ENCODE measurements around the gene SCUBE3.

Gene SCUBE3

DNA sequence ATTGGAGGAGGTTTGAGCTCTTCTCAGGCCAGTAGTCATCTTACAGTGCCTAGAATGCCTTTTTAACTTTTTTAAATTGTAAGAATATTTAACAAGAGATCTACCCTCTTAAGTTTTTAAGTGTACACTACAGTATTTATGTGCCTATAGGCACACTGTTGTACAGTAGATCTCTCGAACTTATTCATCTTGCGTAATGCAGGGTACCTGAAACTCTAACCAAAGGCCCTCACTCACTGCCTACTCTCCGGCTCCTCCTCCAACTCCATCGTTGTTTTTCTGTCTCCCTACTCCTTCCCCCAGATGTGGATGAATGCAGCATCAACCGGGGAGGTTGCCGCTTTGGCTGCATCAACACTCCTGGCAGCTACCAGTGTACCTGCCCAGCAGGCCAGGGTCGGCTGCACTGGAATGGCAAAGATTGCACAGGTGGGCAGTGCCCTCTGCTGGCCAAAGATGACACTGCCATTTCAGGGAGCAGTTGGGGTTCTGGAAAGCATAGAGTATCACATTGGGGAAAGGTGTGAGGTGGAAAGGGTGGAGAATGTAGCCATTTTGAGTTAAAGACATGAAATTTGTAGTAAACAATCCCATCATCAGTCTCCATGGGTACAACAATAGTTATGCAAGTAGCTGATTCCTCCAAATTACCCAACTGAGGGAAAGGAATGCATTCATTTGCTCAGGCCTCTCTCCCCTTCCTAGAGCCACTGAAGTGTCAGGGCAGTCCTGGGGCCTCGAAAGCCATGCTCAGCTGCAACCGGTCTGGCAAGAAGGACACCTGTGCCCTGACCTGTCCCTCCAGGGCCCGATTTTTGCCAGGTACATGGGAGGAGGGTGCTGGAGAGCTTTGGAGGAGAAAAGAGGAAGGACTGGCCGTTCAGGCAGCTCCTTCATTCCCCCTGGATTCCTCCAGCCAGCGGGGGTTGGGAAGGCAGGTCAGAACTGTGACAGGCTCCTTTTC lies 27.4 kb downstream of the SCUBE3 start:
- H3K4me3 ChIP-seq (ENCODE audit: control insufficient read depth, low read depth, low read length): no peak overlapping the region
- TF ChIP-seq, protein P1, sequence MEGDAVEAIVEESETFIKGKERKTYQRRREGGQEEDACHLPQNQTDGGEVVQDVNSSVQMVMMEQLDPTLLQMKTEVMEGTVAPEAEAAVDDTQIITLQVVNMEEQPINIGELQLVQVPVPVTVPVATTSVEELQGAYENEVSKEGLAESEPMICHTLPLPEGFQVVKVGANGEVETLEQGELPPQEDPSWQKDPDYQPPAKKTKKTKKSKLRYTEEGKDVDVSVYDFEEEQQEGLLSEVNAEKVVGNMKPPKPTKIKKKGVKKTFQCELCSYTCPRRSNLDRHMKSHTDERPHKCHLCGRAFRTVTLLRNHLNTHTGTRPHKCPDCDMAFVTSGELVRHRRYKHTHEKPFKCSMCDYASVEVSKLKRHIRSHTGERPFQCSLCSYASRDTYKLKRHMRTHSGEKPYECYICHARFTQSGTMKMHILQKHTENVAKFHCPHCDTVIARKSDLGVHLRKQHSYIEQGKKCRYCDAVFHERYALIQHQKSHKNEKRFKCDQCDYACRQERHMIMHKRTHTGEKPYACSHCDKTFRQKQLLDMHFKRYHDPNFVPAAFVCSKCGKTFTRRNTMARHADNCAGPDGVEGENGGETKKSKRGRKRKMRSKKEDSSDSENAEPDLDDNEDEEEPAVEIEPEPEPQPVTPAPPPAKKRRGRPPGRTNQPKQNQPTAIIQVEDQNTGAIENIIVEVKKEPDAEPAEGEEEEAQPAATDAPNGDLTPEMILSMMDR (IDR thresholded peaks at IDR 0.05; ENCODE audit: control insufficient read depth, insufficient read depth, low read depth, low read length, missing control alignments): peak; percentile 96
- no peak for DNase-seq (ENCODE audit: low read depth)

DNA sequence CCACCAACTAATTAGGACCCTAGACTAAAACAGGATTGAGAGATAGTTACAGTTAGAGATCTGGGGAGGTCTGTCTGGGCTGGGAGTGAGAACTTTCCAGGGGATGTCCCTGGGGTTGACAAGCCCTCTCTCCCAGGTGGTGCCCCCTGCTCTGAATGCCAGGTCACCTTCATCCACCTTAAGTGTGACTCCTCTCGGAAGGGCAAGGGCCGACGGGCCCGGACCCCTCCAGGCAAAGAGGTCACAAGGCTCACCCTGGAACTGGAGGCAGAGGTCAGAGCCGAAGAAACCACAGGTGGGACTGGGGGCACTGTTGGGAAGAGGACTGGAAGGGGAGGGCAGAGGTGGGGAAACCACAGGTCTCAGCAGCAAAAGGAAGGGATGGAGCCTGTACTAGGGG lies 28.7 kb downstream of the SCUBE3 start:
- TF ChIP-seq, protein P1 (IDR thresholded peaks at IDR 0.05; ENCODE audit: control insufficient read depth, insufficient read depth, low read depth, low read length, missing control alignments): no peak
- H3K4me3 ChIP-seq (ENCODE audit: control insufficient read depth, low read depth, low read length): no peak overlapping the region
- no peak for DNase-seq (ENCODE audit: low read depth)

DNA sequence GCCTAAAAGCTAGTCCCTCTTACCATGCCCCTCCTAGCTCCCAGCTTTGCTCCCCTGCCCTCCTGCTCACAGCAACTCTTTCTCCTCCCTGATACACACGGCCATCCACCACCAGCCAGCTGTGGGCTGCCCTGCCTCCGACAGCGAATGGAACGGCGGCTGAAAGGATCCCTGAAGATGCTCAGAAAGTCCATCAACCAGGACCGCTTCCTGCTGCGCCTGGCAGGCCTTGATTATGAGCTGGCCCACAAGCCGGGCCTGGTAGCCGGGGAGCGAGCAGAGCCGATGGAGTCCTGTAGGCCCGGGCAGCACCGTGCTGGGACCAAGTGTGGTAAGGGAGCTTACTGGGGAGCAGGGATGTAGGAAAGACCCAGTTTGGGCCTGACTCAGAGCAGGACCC lies 29.1 kb downstream of the SCUBE3 start:
- TF ChIP-seq, protein P1 (IDR thresholded peaks at IDR 0.05; ENCODE audit: control insufficient read depth, insufficient read depth, low read depth, low read length, missing control alignments): no peak
- DNase-seq (ENCODE audit: low read depth): no peak
- H3K4me3 ChIP-seq (ENCODE audit: control insufficient read depth, low read depth, low read length): no peak overlapping the region

DNA sequence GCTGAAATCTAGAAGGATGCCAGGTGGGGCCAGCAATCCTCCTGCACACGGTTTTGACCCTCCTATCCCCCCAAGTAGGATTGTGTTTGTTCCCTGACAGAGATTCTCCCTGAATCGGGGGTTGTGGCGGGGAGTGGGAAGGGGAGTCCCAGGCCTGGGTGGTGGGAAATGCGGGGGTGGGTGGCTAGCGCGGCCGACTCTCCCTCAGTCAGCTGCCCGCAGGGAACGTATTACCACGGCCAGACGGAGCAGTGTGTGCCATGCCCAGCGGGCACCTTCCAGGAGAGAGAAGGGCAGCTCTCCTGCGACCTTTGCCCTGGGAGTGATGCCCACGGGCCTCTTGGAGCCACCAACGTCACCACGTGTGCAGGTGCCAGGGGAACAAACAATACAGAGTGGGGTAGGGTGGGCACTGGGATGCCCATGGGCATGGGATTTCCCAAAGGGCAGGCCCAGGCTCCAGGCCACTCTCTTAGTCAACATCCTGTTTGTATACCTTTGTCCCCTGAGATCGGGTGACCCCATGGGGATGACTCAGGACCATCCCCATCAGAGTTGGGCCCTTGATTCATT lies 29.7 kb downstream of the SCUBE3 start:
- no peak overlapping the region for H3K4me3 ChIP-seq (ENCODE audit: control insufficient read depth, low read depth, low read length)
- TF ChIP-seq, protein P1 (IDR thresholded peaks at IDR 0.05; ENCODE audit: control insufficient read depth, insufficient read depth, low read depth, low read length, missing control alignments): no peak
- no peak for DNase-seq (ENCODE audit: low read depth)

DNA sequence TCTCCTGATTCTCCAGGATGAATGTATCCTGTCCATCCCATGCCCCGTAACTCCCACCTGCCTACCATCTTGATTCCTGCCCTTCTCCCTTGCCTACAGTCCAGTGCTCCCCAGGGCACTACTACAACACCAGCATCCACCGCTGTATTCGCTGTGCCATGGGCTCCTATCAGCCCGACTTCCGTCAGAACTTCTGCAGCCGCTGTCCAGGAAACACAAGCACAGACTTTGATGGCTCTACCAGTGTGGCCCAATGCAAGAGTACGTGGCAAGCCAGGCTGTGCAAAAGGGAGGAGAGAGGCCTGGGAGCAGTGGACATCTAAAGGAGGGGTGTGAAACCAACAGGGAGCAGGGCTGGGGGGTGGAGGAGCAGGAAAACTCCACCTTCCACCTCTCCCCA lies 30.8 kb downstream of the SCUBE3 start:
- H3K4me3 ChIP-seq (ENCODE audit: control insufficient read depth, low read depth, low read length): no peak overlapping the region
- TF ChIP-seq, protein P1 (IDR thresholded peaks at IDR 0.05; ENCODE audit: control insufficient read depth, insufficient read depth, low read depth, low read length, missing control alignments): no peak
- no peak for DNase-seq (ENCODE audit: low read depth)

DNA sequence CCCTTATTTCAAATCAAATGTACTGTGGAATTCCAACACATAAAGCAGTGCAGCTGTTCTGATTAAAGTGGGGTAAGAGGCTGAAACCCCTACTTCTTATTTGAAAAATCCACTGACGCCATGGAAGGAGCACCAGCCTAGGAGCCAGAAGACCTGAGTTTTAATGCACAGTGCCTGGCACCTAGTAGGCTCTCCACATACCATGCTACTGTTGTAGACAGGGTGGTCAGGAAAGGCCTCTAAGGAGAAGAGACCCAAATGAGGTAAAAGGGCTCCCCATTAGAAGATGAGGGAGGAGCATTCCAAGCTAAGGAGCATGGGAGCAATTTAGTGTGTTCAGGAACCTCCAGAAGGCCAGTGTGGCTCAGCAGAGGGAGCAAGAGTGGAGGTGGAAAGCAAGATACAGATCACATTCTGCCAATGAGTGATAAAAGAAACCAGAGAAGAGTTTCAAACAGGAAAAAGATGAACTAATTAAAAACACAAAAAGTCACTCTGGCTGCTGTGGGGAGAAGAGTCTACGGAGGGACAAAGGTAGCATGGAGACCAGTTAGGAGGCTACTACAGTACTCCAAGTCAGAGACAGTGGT lies 34.0 kb downstream of the SCUBE3 start:
- TF ChIP-seq, protein P1 (IDR thresholded peaks at IDR 0.05; ENCODE audit: control insufficient read depth, insufficient read depth, low read depth, low read length, missing control alignments): no peak
- DNase-seq (ENCODE audit: low read depth): no peak
- H3K4me3 ChIP-seq (ENCODE audit: control insufficient read depth, low read depth, low read length): no peak overlapping the region

All from AG09309 (cell line).